ENCODE data around the gene SCNN1G.

SCNN1G gene

DNA sequence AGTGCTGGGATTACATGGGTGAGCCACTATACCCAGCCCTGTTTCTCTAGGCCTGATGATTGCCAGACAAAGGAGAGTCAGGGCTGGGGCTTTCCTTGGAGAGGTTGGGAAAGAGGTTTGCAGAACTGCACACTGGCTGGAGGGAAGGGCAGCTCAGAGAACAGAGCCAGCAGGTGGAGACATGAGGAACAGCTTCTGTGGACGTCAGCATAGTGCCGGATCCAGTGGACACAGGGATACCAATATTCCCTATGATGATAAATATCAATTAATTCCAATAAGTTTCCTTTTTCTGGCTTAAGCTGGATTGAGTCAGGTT, 76.3 kb downstream of the SCNN1G start:
- TF ChIP-seq, protein P1, sequence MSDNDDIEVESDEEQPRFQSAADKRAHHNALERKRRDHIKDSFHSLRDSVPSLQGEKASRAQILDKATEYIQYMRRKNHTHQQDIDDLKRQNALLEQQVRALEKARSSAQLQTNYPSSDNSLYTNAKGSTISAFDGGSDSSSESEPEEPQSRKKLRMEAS (IDR thresholded peaks at IDR 0.05), result no peak
- TF ChIP-seq, protein P2, sequence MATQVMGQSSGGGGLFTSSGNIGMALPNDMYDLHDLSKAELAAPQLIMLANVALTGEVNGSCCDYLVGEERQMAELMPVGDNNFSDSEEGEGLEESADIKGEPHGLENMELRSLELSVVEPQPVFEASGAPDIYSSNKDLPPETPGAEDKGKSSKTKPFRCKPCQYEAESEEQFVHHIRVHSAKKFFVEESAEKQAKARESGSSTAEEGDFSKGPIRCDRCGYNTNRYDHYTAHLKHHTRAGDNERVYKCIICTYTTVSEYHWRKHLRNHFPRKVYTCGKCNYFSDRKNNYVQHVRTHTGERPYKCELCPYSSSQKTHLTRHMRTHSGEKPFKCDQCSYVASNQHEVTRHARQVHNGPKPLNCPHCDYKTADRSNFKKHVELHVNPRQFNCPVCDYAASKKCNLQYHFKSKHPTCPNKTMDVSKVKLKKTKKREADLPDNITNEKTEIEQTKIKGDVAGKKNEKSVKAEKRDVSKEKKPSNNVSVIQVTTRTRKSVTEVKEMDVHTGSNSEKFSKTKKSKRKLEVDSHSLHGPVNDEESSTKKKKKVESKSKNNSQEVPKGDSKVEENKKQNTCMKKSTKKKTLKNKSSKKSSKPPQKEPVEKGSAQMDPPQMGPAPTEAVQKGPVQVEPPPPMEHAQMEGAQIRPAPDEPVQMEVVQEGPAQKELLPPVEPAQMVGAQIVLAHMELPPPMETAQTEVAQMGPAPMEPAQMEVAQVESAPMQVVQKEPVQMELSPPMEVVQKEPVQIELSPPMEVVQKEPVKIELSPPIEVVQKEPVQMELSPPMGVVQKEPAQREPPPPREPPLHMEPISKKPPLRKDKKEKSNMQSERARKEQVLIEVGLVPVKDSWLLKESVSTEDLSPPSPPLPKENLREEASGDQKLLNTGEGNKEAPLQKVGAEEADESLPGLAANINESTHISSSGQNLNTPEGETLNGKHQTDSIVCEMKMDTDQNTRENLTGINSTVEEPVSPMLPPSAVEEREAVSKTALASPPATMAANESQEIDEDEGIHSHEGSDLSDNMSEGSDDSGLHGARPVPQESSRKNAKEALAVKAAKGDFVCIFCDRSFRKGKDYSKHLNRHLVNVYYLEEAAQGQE (IDR thresholded peaks at IDR 0.05; ENCODE audit: low read depth), result no peak
- TF ChIP-seq FOXM1 (IDR thresholded peaks at IDR 0.05; ENCODE audit: borderline replicate concordance, low read depth), result no peak
- no peak for TF ChIP-seq TCF12 (IDR thresholded peaks at IDR 0.05; ENCODE audit: low read depth)
- TF ChIP-seq YY1 (IDR thresholded peaks at IDR 0.05; ENCODE audit: low read depth), result no peak
- no peak for TF ChIP-seq CEBPB (IDR thresholded peaks at IDR 0.05)
- TF ChIP-seq TAF1 (IDR thresholded peaks at IDR 0.05; ENCODE audit: low read depth), result no peak
- no peak for TF ChIP-seq NFIC (IDR thresholded peaks at IDR 0.05)
- no peak for TF ChIP-seq EGR1 (IDR thresholded peaks at IDR 0.05)
- TF ChIP-seq CREB1 (IDR thresholded peaks at IDR 0.05; ENCODE audit: low read depth), result no peak
- TF ChIP-seq TEAD4 (IDR thresholded peaks at IDR 0.05), result no peak
- no peak for TF ChIP-seq RAD21 (IDR thresholded peaks at IDR 0.05; ENCODE audit: low read depth)
- no peak for TF ChIP-seq ZBTB7A (IDR thresholded peaks at IDR 0.05; ENCODE audit: low read depth)
- TF ChIP-seq EP300 (IDR thresholded peaks at IDR 0.05; ENCODE audit: borderline replicate concordance), result no peak

Data from Ishikawa (cell line).